ENCODE results near the gene PDC.

DNA sequence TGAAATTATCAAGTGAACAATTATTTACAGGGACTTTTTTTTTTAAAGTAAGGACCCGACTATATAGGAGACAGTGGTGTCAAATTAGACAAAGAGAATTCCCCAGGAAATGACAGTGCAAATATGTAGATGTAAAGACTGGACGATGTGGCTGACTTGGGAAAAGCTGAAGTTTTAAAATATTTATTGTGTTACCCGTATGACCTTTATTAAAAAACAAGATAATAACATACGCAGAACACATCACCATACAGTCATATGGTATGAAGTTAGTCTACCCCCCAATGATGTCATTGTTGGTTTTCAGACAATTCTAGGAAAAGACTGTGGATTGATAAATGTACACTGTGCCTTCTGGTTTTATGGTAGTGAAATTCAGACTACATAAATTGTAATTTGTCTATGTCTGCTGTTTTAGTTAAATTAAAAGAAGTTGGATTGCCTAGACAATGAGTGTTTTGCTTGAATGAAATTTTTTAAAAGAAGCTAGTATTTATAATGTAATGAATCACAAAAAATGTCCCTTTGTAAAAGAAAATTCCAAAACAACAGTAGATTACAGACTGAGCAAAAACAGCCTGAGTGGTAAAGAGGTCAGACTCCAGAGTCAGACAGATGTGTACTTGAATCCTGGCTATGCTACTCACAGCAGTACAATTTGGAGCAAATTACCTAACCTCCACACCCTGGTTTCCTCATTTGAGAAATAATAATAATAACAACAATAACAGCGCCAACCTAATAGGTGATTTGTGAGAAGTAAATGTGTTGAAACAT is 15.5 kb upstream of the PDC start:
- TF ChIP-seq, protein P1, sequence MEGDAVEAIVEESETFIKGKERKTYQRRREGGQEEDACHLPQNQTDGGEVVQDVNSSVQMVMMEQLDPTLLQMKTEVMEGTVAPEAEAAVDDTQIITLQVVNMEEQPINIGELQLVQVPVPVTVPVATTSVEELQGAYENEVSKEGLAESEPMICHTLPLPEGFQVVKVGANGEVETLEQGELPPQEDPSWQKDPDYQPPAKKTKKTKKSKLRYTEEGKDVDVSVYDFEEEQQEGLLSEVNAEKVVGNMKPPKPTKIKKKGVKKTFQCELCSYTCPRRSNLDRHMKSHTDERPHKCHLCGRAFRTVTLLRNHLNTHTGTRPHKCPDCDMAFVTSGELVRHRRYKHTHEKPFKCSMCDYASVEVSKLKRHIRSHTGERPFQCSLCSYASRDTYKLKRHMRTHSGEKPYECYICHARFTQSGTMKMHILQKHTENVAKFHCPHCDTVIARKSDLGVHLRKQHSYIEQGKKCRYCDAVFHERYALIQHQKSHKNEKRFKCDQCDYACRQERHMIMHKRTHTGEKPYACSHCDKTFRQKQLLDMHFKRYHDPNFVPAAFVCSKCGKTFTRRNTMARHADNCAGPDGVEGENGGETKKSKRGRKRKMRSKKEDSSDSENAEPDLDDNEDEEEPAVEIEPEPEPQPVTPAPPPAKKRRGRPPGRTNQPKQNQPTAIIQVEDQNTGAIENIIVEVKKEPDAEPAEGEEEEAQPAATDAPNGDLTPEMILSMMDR (conservative IDR thresholded peaks at IDR 0.05 in 1 of 2, IDR thresholded peaks at IDR 0.05 in 1 of 2; ENCODE audit: extremely low read depth in 1 of 2, insufficient read depth in 1 of 2, low read depth in 1 of 2, low read length in 2 of 2) = no peak
- TF ChIP-seq EZH2 (IDR thresholded peaks at IDR 0.05; ENCODE audit: borderline replicate concordance, low read length) = no peak
